Trophoblast cell (in vitro differentiated cells and primary cell): ENCODE results near the gene GYG2.
"Not testable (repeated sequence)": the region's sequence is repeated elsewhere in the genome, so short reads cannot be mapped to it uniquely, and the experiment has no call there.

Source experiments
- DNase-seq, 2 donors: peaks; one replicate each; pipeline ENCODE4 v3.0.0-alpha.2; 2016
- H2AFZ ChIP-seq: 2 replicates; pipeline ENCODE4 v1.6.1; 2013; ENCODE audit warnings: low read length, moderate library complexity, mild to moderate bottlenecking; ENCODE audit not compliant: insufficient read depth, poor library complexity
- H2AK5ac ChIP-seq: 2 replicates; pipeline ENCODE4 v1.6.1; 2013; ENCODE audit warnings: mild to moderate bottlenecking, low read length
- H2BK120ac ChIP-seq: 2 replicates; pipeline ENCODE4 v1.6.1; 2013; ENCODE audit warnings: low read length, mild to moderate bottlenecking, moderate library complexity; ENCODE audit not compliant: insufficient read depth, poor library complexity
- H2BK12ac ChIP-seq: 2 replicates; pipeline ENCODE4 v1.6.1; 2013; ENCODE audit warnings: mild to moderate bottlenecking, low read length, moderate library complexity
- H2BK5ac ChIP-seq: 2 replicates; pipeline ENCODE4 v1.6.1; 2013; ENCODE audit warnings: low read length, low read depth, moderate library complexity, mild to moderate bottlenecking; ENCODE audit not compliant: poor library complexity
- H3K14ac ChIP-seq: 2 replicates; pipeline ENCODE4 v1.6.1; 2013; ENCODE audit warnings: mild to moderate bottlenecking, low read length
- H3K18ac ChIP-seq: 2 replicates; pipeline ENCODE4 v1.6.1; 2013; ENCODE audit warnings: mild to moderate bottlenecking, low read length
- H3K23ac ChIP-seq: 2 replicates; pipeline ENCODE4 v1.6.1; 2013; ENCODE audit warnings: low read length
- H3K27ac ChIP-seq: 2 replicates; pipeline ENCODE4 v1.5.1; 2013; ENCODE audit warnings: low read depth, mild to moderate bottlenecking, inconsistent platforms, low read length, moderate library complexity
- H3K27me3 ChIP-seq: 2 replicates; pipeline ENCODE4 v1.6.1; 2013; ENCODE audit warnings: inconsistent platforms, mild to moderate bottlenecking, low read length, moderate library complexity; ENCODE audit not compliant: insufficient read depth
- H3K36me3 ChIP-seq, 2 experiments: 1 replicate in 1 of 2; 2 replicates in 1 of 2; pipeline ENCODE4 v1.6.1; 2013; ENCODE audit warnings: low read length in 2 of 2, mild to moderate bottlenecking in 2 of 2, moderate library complexity in 1 of 2; ENCODE audit not compliant: insufficient read depth in 2 of 2, control insufficient read depth in 1 of 2
- H3K4ac ChIP-seq: 2 replicates; pipeline ENCODE4 v1.6.1; 2013; ENCODE audit warnings: low read depth, mild to moderate bottlenecking, low read length, moderate library complexity
- H3K4me1 ChIP-seq, 2 experiments: 1 replicate in 1 of 2; 2 replicates in 1 of 2; pipeline ENCODE4 v1.6.1; 2013; ENCODE audit warnings: low read length in 2 of 2, mild to moderate bottlenecking in 2 of 2, moderate library complexity in 1 of 2; ENCODE audit not compliant: insufficient read depth in 2 of 2, control insufficient read depth in 1 of 2
- H3K4me2 ChIP-seq: 2 replicates; pipeline ENCODE4 v1.6.1; 2013; ENCODE audit warnings: inconsistent platforms, mild to moderate bottlenecking, low read length, moderate library complexity
- H3K4me3 ChIP-seq: 2 replicates; pipeline ENCODE4 v1.5.1; 2013; ENCODE audit warnings: mild to moderate bottlenecking, low read depth, low read length, inconsistent platforms
- H3K79me1 ChIP-seq: one replicate; pipeline ENCODE4 v1.6.1; 2013; ENCODE audit warnings: low read length
- H3K79me2 ChIP-seq: 2 replicates; pipeline ENCODE4 v1.6.1; 2013; ENCODE audit warnings: low read length, mild to moderate bottlenecking; ENCODE audit not compliant: control insufficient read depth, insufficient read depth, poor library complexity
- H3K9ac ChIP-seq: 2 replicates; pipeline ENCODE4 v1.6.1; 2013; ENCODE audit warnings: mild to moderate bottlenecking, low read length
- H3K9me3 ChIP-seq: 2 replicates; pipeline ENCODE4 v1.6.1; 2013; ENCODE audit warnings: low read depth, mild to moderate bottlenecking, control low read depth, inconsistent platforms, low read length; ENCODE audit not compliant: insufficient read depth
- H4K12ac ChIP-seq: 2 replicates; pipeline ENCODE4 v1.6.1; 2013; ENCODE audit warnings: low read depth, mild to moderate bottlenecking, low read length, moderate library complexity
- H4K8ac ChIP-seq: 2 replicates; pipeline ENCODE4 v1.6.1; 2013; ENCODE audit warnings: low read depth, mild to moderate bottlenecking, low read length, moderate library complexity
- H4K91ac ChIP-seq: one replicate; pipeline ENCODE4 v1.6.1; 2013; ENCODE audit warnings: low read depth, mild to moderate bottlenecking, low read length, moderate library complexity
- WGBS: extraction: QIAGEN DNeasy Blood & Tissue Kit; methylation state at CpG from one replicate; pipeline ENCODE4 v1.1.7; 2013; ENCODE audit warnings: missing lambda C conversion rate; ENCODE audit not compliant: insufficient read length, insufficient coverage; ENCODE audit errors: extremely low coverage; 5-methylcytosine and 5-hydroxymethylcytosine counted together

GYG2 gene

GRCh38 chrX:2802376-2803090 lies 26.2 kb upstream of the GYG2 start:
- not testable (repeated sequence) for H4K12ac ChIP-seq, H3K27me3 ChIP-seq, H3K79me2 ChIP-seq, H2AK5ac ChIP-seq, H3K4me2 ChIP-seq, H3K23ac ChIP-seq, H3K18ac ChIP-seq, H3K9ac ChIP-seq, H3K4ac ChIP-seq, H3K9me3 ChIP-seq, H4K8ac ChIP-seq, H2AFZ ChIP-seq, H3K36me3 ChIP-seq, H3K14ac ChIP-seq, H3K4me3 ChIP-seq
- no CpG with 5 or more reads among the region's 18 CpGs for WGBS
- Histone ChIP-seq H2BK12ac (peak overlapping the region; percentile 58), H3K79me1 (peaks cover 17% of the 10 kb centered on the region), H3K4me1 (peaks cover 13 to 14% of the 10 kb centered on the region in 2 experiments), H2BK120ac (peak overlapping the region; percentile 58), H2BK5ac (peak overlapping the region; percentile 39), H3K27ac (peak overlapping the region; percentile 88), H4K91ac (peak overlapping the region; percentile 51)
- peak in 1 of 2 donors; percentile 3 for DNase-seq

- H3K9me3 ChIP-seq, H2AFZ ChIP-seq, H3K27me3 ChIP-seq, H3K23ac ChIP-seq, H3K9ac ChIP-seq, H3K14ac ChIP-seq, H3K36me3 ChIP-seq, H2AK5ac ChIP-seq, H3K4ac ChIP-seq, H3K18ac ChIP-seq, H4K12ac ChIP-seq, H3K4me3 ChIP-seq, H4K8ac ChIP-seq, H3K79me2 ChIP-seq: not testable (repeated sequence)
- peak overlapping the region; percentile 89 for H4K91ac ChIP-seq
- H3K4me2 ChIP-seq = peak overlapping the region; percentile 19
- peaks cover 17% of the 10 kb centered on the region for H3K79me1 ChIP-seq
- H3K27ac ChIP-seq = peak overlapping the region; percentile 91
- no CpG with 5 or more reads among the region's 8 CpGs for WGBS
- peak overlapping the region; percentile 88 for H2BK120ac ChIP-seq
- peak in 1 of 2 donors; percentile 27 for DNase-seq
- peak overlapping the region; percentile 88 for H2BK5ac ChIP-seq
- peak overlapping the region; percentile 13 for H2BK12ac ChIP-seq
- peaks cover 13 to 17% of the 10 kb centered on the region in 2 experiments for H3K4me1 ChIP-seq
These were observed 25.2 kb upstream of the GYG2 start for GRCh38 chrX:2803486-2803885.

- peaks cover 17% of the 10 kb centered on the region for H3K79me1 ChIP-seq
- peak overlapping the region; percentile 91 for H3K27ac ChIP-seq
- H3K23ac ChIP-seq, H3K4me3 ChIP-seq, DNase-seq, H2AFZ ChIP-seq, H3K36me3 ChIP-seq, H3K9ac ChIP-seq, H3K9me3 ChIP-seq, H2AK5ac ChIP-seq, H3K4me2 ChIP-seq, H3K79me2 ChIP-seq, H3K27me3 ChIP-seq: not testable (repeated sequence)
- H2BK12ac ChIP-seq = peak overlapping the region; percentile 76
- peak overlapping the region; percentile 37 for H3K14ac ChIP-seq
- peak overlapping the region; percentile 62 for H3K4ac ChIP-seq
- H4K12ac ChIP-seq = peak overlapping the region; percentile 43
- H2BK120ac ChIP-seq = peak overlapping the region; percentile 88
- H4K91ac ChIP-seq = peak overlapping the region; percentile 89
- H4K8ac ChIP-seq = peak overlapping the region; percentile 65
- peak overlapping the region; percentile 29 for H3K18ac ChIP-seq
- peaks cover 13 to 17% of the 10 kb centered on the region in 2 experiments for H3K4me1 ChIP-seq
- WGBS = no CpG with 5 or more reads among the region's 18 CpGs
- peak overlapping the region; percentile 88 for H2BK5ac ChIP-seq
These were observed 24.5 kb upstream of the GYG2 start for GRCh38 chrX:2804106-2804843.

- Histone ChIP-seq H2BK120ac (peak overlapping the region; percentile 53), H3K79me1 (peaks cover 17% of the 10 kb centered on the region), H3K4me1 (peaks cover 12 to 15% of the 10 kb centered on the region in 2 experiments), H4K8ac (peak overlapping the region; percentile 53), H4K91ac (peak overlapping the region; percentile 89), H3K27ac (peak overlapping the region; percentile 87), H3K18ac (peak overlapping the region; percentile 29), H2BK12ac (peak overlapping the region; percentile 24), H2BK5ac (peak overlapping the region; percentile 57)
- H3K4me2 ChIP-seq, H3K9ac ChIP-seq, DNase-seq, H2AK5ac ChIP-seq, H3K79me2 ChIP-seq, H3K4me3 ChIP-seq, H3K23ac ChIP-seq, H4K12ac ChIP-seq, H3K27me3 ChIP-seq, H2AFZ ChIP-seq, H3K9me3 ChIP-seq, H3K14ac ChIP-seq, H3K4ac ChIP-seq, H3K36me3 ChIP-seq: not testable (repeated sequence)
- no CpG with 5 or more reads among the region's 20 CpGs for WGBS
These were observed 23.9 kb upstream of the GYG2 start for GRCh38 chrX:2804858-2805257.
